Cardiac muscle cell (in vitro differentiated cells and primary cell): ENCODE measurements around the gene TSPAN32. TPM values are rescaled to one million over a fixed set of nuclear protein-coding genes. Genes with fewer than 3 reads are reported as not detected.

Experiments
- DNase-seq, 2 donors: peaks; one replicate each; pipeline versions ENCODE4 v3.0.0 to v3.0.0-alpha.2; 2010 to 2017; ENCODE audit warnings: low read depth in 1 of 2, low spot score in 1 of 2
- H3K27ac ChIP-seq: fragments of 200-600 bp; sonication (generic); 2 replicates; pipeline ENCODE4 v1.5.1; 2016
- H3K27me3 ChIP-seq: fragments of 200-600 bp; sonication (generic); 2 replicates; pipeline ENCODE4 v1.6.0; 2016; ENCODE audit warnings: control low read depth
- H3K36me3 ChIP-seq: fragments of 200-600 bp; sonication (generic); 2 replicates; pipeline ENCODE4 v1.5.1; 2016; ENCODE audit warnings: control low read depth
- H3K4me1 ChIP-seq: fragments of 200-600 bp; sonication (generic); 2 replicates; pipeline ENCODE4 v1.8.1; 2017; ENCODE audit warnings: low read depth, mild to moderate bottlenecking, mixed run types
- H3K4me3 ChIP-seq: fragments of 200-600 bp; sonication (generic); 2 replicates; pipeline ENCODE4 v1.5.1; 2016; ENCODE audit warnings: mild to moderate bottlenecking
- H3K9me3 ChIP-seq: fragments of 200-600 bp; sonication (generic); 2 replicates; pipeline ENCODE4 v1.5.1; 2017; ENCODE audit warnings: low read depth, mild to moderate bottlenecking, control low read depth
- polyA plus RNA-seq: library from polyadenylated mRNA; unstranded; fragments of >200 nt; fragmentation: Nextera tagmentation; extraction: Ambion mirVana; gene quantifications from 2 replicates; pipeline ENCODE4 v1.2.1, GENCODE V29; 2016
- total RNA-seq: library from RNA; depleted of rRNA; stranded (reverse); fragments of >200 nt; gene quantifications from 2 replicates; pipeline ENCODE4 v1.2.3, GENCODE V29; 2016
- TF ChIP-seq, protein P1 (sequence below): IDR thresholded peaks from 2 replicates; pipeline ENCODE4 v1.5.1; 2012; ENCODE audit warnings: low read depth, mild to moderate bottlenecking, low read length

TSPAN32 gene
- total and polyA plus RNA-seq, 2 experiments from 2014 or later, result 22.0 to 24.8 TPM

DNA sequence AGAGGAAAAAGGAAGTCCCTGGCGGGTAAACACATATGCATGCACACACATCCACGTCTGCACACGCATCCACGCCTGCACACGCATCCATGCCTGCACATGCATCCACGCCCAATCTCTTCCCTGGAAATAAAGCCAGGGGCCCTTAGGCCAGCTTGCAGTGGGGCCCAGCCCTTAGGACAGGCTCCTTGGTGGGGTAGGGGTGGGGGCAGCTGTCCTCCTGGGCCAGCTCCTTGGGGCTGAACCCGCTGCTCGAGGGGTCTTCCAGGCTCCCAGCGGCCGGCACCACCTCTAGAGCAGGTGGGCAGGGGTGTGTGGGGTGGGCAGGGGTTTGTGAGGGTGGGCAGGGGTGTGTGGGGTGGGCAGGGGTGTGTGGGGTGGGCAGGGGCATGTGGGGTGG lies 2.0 kb upstream of the TSPAN32 start:
- no peaks in the 10 kb centered on the region for H3K9me3 ChIP-seq
- peaks cover 7% of the 10 kb centered on the region for H3K27me3 ChIP-seq
- H3K27ac ChIP-seq, result no peak overlapping the region
- TF ChIP-seq, protein P1, sequence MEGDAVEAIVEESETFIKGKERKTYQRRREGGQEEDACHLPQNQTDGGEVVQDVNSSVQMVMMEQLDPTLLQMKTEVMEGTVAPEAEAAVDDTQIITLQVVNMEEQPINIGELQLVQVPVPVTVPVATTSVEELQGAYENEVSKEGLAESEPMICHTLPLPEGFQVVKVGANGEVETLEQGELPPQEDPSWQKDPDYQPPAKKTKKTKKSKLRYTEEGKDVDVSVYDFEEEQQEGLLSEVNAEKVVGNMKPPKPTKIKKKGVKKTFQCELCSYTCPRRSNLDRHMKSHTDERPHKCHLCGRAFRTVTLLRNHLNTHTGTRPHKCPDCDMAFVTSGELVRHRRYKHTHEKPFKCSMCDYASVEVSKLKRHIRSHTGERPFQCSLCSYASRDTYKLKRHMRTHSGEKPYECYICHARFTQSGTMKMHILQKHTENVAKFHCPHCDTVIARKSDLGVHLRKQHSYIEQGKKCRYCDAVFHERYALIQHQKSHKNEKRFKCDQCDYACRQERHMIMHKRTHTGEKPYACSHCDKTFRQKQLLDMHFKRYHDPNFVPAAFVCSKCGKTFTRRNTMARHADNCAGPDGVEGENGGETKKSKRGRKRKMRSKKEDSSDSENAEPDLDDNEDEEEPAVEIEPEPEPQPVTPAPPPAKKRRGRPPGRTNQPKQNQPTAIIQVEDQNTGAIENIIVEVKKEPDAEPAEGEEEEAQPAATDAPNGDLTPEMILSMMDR, result no peak
- H3K4me1 ChIP-seq, result peaks cover 50% of the 10 kb centered on the region
- H3K4me3 ChIP-seq, result no peak overlapping the region
- no peak for DNase-seq
- no peaks in the 10 kb centered on the region for H3K36me3 ChIP-seq

DNA sequence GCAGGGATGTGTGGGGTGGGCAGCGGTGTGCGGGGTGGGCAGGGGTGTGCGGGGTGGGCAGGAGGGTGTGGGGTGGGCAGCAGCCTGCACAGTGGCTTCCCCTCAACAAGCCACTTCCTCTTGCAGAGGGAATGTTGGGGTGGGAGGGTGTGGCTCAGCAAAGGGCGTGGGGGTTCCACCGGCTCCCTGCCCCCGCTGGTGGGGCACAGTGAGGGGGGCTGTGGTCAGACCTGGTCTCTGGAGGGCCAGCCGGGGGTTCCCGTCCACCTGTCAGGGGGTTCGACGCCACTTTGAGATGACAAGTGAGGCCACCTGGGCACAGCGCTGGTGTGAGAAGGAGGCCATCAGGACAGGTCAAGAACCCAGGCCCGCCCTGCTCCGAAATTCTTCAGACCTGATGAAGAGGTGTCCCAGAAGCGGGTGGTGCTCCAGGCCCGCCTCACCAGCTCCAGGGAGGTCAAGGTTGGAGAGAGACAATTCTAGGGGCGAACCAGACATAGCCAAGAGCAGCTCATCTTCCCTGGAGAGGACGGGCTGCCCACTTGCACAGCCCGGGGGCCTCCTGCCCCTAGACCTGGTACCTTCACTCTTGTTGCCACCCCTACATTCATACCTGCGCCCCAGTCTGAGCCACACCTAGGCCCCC lies 1.4 kb upstream of the TSPAN32 start:
- Histone ChIP-seq H3K36me3 (no peaks in the 10 kb centered on the region), H3K4me1 (peaks cover 54% of the 10 kb centered on the region), H3K27ac (no peak overlapping the region), H3K4me3 (no peak overlapping the region), H3K9me3 (no peaks in the 10 kb centered on the region), H3K27me3 (peaks cover 1% of the 10 kb centered on the region)
- no peak for DNase-seq
- TF ChIP-seq, protein P1, result no peak

DNA sequence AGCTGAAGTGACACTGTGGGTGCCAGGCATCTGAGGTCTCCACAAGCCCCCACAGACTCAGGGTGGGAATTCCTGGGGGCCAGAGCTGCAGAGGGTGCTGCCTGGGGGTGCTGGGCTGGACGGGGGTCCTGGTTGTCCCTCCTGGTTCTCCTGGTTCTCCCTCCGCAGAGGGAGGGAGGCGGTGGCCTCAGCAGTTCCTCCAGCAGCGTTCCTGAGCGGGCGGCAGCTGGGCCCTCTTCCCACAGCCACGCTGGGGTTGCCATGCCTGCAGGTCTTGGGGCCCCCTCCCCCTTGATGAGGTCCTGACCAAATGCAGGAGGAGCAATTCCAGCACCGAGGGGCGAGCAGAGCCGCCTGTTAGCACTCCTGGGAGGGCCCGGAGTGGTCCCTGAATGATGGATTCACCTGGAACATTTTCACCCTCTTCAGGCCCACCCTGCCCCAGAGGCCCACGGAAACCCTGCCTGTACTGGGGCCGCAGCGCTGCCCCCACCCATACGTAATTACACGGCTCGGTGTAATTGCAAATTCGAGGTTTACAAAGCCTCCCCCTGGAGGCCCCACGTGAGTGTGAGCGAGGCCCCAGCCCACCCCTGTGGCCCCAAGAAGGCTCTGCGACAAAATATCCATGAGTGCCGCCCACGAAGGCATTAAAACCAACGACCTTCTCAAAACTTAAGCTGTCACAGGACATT lies 730 bp upstream of the TSPAN32 start:
- DNase-seq, result no peak
- Histone ChIP-seq H3K27me3 (no peaks in the 10 kb centered on the region), H3K4me1 (peaks cover 61% of the 10 kb centered on the region), H3K27ac (peak overlapping the region; percentile 91), H3K36me3 (no peaks in the 10 kb centered on the region), H3K4me3 (no peak overlapping the region), H3K9me3 (no peaks in the 10 kb centered on the region)
- TF ChIP-seq, protein P1, result no peak

DNA sequence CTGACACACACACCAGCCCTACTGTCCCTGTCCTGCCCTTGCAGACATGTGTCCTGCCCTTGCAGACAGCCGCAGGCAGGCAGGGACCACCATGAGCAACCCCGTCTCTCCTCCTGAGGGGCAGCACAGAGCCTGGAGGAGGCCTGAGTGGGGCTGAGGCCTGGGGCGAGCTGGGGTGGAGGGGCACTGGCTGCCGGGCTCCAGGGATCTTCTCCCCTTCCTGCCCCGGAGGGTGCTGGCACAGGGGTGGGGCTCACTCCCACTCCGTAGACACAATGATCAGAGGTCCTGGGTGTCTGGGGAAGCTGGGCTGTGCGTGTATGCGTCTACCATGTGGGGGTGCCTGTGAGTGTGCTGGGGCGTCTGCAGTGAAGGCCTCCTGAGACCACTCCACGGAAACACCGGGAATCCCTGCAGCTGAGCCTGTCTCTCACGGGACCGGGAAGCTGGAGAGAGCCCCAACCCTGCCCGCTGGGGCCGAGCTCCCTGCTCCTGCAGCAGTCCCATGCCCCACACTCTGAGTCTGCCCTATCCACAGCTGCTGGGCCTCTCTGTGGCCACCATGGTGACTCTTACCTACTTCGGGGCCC lies 588 bp downstream of the TSPAN32 start:
- DNase-seq, result no peak
- Histone ChIP-seq H3K36me3 (no peaks in the 10 kb centered on the region), H3K27ac (peak overlapping the region; percentile 91), H3K4me3 (no peak overlapping the region), H3K27me3 (no peaks in the 10 kb centered on the region), H3K4me1 (peaks cover 66% of the 10 kb centered on the region), H3K9me3 (no peaks in the 10 kb centered on the region)
- TF ChIP-seq, protein P1, result no peak

DNA sequence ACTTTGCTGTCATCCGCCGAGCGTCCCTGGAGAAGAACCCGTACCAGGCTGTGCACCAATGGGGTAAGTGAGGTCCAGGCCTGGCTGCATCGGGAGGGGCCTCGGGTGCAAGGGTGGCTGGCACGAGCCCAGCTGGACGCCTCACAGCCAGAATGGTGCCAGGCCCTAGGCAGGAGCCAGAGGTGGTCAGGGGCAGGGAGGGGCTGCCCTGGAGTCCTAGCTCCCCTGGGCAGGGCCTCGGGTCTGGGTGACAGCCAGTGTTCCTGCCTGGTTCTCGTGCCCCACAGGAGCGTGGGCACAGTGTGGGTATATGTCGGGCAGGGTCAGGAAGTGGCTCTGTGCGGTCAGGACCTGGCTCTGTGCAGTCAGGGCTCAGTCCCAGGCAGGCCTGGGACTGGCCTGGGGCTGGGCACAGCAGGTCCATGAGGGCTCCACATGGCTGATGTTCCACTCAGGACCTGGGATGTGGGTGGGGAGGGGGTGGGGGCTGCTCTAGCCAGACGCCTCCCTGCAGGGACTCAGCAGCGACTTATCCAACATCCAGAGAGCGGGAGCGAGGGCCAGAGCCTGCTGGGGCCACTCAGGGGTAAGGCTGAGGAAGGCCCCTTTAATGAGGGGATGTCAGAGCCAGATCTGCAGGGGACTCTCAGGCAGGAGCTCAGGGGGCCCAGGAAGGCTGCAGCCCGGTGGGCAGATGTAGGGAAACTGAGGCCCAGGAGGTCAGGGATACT lies 1.2 kb downstream of the TSPAN32 start:
- Histone ChIP-seq H3K27ac (peak overlapping the region; percentile 91), H3K36me3 (no peaks in the 10 kb centered on the region), H3K4me1 (peaks cover 64% of the 10 kb centered on the region), H3K27me3 (no peaks in the 10 kb centered on the region), H3K4me3 (no peak overlapping the region), H3K9me3 (no peaks in the 10 kb centered on the region)
- TF ChIP-seq, protein P1, result no peak
- DNase-seq, result no peak
